NK-92 (cell line): ENCODE data around the gene ROR1.

Experiments
- DNase-seq: peaks from one replicate; lab custom pipeline; 2025; ENCODE audit not compliant: unreplicated experiment; lab: John Stamatoyannopoulos, UW

ROR1 gene

DNA sequence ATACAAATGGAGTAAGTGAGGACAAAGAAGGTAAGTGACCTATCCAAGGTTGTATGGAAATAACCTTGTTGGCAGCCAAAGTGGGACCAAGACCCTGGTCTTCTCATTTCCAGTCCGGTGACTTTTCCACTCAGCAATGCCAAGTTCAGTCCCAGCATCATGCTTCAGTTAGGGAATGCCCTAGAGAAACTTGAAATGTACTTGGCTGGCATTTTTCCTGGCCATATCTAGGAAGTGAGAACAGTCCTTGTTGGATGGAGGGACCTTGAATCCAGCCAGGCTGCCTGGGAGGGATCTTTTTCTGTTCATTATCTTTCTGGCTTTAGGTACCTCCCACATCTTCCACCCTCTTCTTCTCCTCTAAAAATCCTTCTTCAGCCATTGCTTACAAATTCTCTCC, 352.8 kb downstream of the ROR1 start:
- no peak for DNase-seq

GRCh38 chr1:64127297-64127696, 353.5 kb downstream of the ROR1 start:
- no peak for DNase-seq

GRCh38 chr1:64129701-64130100, 355.9 kb downstream of the ROR1 start:
- DNase-seq = no peak

DNA sequence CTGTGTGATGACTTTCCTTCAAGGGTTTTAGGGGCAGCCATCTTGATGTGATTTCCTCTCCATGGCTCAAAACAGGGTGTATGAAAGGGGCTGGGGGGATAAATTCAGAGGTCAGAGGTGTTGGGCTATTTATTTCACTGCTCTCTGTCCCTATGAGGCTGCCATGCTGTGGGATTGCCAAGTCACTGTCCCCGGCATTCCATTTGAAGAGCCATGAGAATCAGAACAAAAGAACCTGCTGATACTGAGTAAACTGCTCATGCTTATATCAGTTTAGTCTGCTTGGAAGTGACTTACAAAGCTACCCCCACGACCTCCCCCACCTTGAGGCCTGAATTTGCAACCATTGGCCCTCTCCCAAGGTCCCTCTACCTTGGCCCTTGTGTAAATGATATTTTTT, 357.3 kb downstream of the ROR1 start:
- DNase-seq = no peak

DNA sequence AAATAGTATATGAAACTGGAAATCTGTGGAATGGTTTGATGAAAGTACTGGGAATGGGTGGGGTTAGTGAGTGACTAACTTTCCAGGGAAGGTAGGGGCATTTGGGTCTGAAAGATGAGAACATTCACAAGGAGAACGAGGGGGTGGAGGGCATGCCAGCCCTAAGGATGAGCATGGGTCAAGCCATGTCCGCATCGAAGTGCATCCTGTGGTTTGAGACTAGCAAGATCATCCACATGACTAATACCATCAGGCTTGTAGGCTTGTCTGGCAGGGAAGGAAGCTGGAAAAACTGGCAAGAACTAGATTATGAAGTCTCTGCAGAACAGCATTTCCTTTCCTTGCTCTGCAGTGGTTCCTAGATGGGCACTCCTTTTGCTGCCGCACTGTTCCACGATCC, 359.2 kb downstream of the ROR1 start:
- no peak for DNase-seq

- DNase-seq = no peak
Measured at GRCh38 chr1:64135462-64136223, 361.8 kb downstream of the ROR1 start.

GRCh38 chr1:64136296-64136695, 362.5 kb downstream of the ROR1 start:
- DNase-seq = no peak

DNA sequence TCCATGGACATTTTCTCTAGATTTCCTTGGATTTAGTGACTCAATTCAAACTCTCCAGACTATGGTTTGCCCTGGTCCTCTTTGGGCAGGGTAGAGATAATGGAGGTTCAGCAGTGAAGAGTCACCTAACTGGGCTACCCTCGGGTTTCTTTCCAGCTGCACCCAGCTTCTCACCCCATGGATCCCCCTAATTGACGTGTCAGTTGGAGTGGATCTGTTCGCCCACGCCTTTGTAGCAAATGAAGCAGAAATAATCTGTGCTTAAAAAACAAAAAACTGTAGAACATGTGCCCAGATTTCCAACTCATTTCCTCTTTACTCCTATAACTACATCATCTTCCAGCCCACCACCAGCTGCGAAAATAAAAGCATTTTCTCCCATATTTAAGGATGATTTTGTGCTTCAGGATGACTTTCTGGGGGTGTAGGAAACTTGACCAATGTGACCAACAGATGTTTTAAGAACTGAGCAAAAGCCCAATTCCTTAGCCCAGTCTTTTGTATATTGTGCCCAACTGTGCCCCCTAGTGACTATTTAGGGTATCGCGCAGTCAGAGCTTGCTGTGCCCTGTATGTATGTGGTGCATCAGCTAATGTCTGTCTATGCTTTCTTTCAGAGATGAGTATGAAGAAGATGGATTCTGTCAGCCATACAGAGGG, 363.1 kb downstream of the ROR1 start:
- DNase-seq = no peak

DNA sequence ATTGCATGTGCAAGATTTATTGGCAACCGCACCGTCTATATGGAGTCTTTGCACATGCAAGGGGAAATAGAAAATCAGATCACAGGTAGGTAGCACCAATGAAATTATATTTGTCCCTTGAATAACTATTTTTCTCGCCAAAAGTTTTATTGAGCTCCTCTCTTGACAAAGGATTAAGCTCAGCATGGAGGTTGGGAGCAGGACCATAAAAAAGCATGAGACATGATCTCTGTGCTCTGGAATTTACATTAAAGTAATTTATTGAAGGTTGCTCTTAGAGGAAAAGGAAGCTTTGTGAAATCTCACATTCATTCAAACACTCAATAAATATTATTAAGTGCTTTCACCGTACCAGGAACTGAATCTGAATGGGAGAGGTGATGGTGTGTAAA, 363.6 kb downstream of the ROR1 start:
- no peak for DNase-seq

- no peak for DNase-seq
Measured at GRCh38 chr1:64139877-64140276, 366.1 kb downstream of the ROR1 start.

DNA sequence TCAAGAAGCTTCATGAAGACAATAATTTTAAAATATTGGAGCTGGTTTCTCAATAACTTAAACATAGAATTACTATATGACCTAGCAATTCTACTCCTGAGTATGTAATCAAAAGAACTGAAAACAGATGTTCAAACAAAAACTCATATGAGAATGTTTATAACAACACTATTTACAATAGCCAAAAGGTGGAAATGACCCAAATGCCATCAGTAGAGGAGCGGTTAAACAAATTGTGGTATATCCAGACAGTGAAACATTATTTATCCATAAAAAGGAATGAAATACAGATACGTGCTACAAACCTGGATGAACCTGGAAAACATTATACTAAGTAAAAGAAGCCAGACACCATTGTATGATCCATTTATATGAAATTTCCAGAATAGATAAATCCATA, 366.8 kb downstream of the ROR1 start:
- no peak for DNase-seq

DNA sequence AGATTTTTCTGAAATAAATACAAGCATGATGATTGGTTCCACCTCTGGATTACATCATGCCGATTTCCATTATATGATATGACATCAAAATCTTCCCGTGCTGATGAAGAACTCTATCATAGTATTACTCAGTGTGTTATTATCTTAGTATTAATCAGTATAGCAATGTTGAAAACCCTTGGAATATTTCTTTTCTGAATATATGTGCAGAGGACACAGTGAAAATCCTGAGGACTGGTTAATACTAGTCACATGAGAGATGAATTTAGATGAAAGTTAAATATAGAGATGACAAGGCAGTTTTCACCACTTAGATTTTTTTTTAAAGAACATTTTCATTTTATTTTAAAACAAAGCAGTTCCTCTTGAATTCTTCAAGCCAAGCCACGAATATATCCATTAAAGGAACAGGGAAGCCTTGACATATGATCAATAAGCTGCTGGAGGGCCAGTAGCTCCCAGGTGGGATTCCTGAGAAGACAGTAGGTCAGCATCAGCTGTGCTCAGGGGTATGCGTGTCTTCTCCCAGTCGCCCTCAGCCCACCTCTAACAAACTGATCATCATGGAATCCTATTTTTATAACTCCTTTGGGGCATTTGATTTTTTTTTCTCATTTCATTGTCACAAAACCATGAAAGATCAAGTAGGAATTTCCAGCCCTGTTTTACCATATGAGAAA, 373.4 kb downstream of the ROR1 start:
- no peak for DNase-seq

DNA sequence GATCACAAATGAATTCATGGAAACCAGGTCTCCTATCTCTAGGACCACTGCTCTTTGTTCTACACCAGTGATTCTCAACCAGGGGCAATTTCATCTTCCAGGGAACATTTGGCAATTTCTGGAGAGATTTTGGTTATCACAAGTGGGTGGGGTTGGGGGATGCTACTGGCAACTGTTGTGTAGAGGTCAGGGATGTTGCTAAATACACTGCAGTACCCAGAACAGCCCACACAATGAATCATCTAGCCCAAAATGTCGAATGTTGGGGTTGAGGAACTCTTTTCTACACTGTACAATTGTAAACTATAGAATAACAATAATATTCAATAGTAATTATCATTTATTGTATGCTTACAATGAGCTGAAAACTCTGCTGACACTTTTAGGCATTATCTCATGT, 373.9 kb downstream of the ROR1 start:
- no peak for DNase-seq

DNA sequence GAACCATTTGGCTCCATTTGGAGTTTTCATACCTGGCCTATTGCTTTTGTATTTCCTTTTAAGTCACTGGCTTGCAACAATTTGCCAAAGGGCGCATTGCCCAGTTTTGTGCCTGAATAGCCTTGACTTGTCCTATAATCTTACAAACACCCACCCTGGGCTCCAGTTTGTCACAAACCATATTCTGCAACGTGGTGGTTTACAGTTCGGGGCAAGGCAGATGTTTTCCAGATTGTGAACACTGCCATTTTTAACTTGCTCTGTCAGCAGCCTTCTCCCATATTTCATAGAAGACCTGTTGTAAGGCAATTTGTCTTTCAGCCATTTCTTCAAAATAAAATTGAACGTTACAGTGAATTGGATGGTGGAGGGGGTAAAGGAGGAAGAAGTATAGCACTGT, 376.4 kb downstream of the ROR1 start:
- no peak for DNase-seq

DNA sequence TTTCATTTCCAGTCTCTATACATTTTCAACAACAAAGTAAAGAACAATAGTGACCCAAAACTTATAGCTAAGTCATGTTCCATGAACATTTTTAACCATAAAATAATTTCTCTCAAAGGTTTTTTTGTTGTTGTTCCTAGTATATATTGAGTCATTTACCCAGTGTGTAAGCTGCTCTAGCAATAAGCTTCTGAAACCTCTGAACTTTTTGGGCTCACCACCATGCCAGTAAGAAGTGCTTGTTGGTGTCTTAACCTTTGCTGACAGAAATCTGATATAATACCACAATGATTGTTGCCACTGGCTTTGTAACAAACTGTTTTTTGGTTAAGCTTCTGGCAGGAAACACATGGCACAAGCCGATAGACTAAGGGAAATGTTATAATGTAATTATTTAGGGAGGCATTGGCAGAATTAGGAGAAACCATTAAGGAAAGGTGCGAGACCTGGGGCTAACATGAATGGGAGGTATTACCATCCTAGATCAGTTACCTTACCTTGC, 377.0 kb downstream of the ROR1 start:
- no peak for DNase-seq

GRCh38 chr1:64155278-64155677, 381.5 kb downstream of the ROR1 start:
- DNase-seq = no peak

GRCh38 chr1:64161357-64161941, 387.6 kb downstream of the ROR1 start:
- no peak for DNase-seq

DNA sequence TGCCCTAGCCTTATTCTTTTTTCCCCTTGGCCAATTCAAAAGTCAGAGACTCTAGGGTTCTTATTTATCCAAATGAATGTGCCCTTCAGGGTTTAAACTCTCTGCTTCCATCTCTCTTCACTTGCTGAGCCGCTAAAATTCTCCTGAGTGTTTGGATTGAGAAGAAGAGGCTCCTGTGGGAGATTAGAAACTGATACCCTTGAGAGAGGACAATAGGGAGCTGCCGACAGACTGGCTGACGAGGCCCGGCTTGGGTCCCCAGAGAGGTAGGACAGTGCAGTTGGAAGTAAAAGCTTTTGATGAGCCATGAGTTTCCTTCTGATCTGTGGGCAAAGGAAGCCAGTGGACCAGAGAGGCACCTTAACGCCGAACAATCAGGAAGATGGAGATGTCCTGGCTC, 388.3 kb downstream of the ROR1 start:
- DNase-seq = no peak

- DNase-seq = no peak
Measured at GRCh38 chr1:64162804-64163203, 389.0 kb downstream of the ROR1 start.

DNA sequence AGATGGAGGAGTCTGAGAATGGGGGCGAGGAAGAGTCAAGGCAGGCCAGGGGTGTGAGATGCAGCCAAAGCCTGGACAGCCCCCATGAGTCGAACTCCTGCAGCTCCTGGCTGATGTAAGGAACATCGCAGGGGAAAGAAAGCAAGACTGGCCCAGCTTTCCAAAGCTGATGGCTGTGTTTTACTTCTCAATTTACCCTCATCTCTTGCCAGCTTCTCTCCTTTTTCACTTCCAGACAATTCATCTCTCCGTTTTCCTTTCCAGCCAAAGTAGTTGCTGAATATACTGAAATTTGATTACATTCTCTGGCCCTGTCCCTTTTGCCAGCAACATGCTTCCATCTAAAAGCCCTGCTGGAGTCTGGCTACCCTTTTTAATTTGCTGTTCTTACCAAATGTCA, 389.6 kb downstream of the ROR1 start:
- DNase-seq = no peak

DNA sequence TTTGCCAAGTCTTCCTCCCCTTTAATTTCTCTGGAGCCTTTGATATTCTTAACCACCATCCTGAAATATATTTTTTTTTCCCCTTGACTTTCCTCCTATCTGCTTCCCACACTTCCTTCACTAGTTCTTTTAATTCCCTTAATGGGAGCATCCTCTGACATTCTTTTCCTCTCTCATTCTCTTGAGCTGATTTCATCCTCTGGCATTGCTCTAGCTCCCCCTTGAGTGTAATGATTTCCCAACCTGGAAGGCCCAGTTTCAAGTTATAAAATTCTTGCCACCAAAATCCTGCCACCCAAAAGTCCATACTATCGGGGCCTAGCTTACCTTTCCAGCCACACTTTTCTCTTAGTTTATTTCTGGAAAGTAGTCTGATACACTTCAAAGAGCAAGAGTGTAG, 390.2 kb downstream of the ROR1 start:
- DNase-seq = no peak

DNA sequence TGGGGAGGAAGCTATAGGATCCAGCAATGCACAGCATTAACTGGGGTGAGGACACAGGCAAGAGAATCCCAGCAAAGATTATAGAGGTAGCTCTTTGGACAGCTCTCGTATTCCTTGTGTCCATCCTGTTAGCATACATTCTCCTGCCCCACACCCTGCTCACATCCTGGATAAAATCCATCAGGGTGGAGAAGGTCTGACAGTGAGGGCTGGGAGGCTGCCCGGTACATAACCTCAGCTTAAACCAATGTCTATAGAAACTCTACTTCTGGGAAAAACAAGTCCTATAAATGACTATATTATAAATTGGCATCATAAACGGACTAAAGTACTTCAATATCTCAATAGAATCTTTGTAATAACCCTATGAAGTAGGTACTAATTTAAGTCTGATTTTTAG, 392.8 kb downstream of the ROR1 start:
- no peak for DNase-seq
